Upper lobe of left lung (tissue), 6 donors: Measurements from ENCODE around the gene AXIN2. TPM values are rescaled to one million over a fixed set of nuclear protein-coding genes. Genes with fewer than 3 reads are reported as not detected.

Experiments used
- ATAC-seq, 2 donors: fragments of 200-7000 bp; cut with Tn5 transposase; one replicate each; pipeline ENCODE4 v1.9.1; 2022; ENCODE audit warnings: mild to moderate bottlenecking in 2 of 2, moderate library complexity in 2 of 2; ENCODE audit not compliant: low FRiP score in 2 of 2
- DNase-seq, 2 donors: peaks; one replicate each; pipeline ENCODE4 v3.0.0-alpha.2; 2019 to 2020
- H3K27ac ChIP-seq, 4 donors: fragments of 200-600 bp; sonication (generic); one replicate each; pipeline ENCODE4 v1.5.1; 2016 to 2019
- H3K27me3 ChIP-seq, 4 donors: fragments of 200-600 bp; sonication (generic); one replicate each; pipeline ENCODE4 v1.5.1; 2017 to 2019
- H3K36me3 ChIP-seq, 4 donors: fragments of 200-600 bp; sonication (generic); one replicate each; pipeline ENCODE4 v1.5.1; 2016 to 2019
- H3K4me1 ChIP-seq, 4 donors: fragments of 200-600 bp; sonication (generic); one replicate each; pipeline ENCODE4 v1.5.1; 2018 to 2019
- H3K4me3 ChIP-seq, 4 donors: fragments of 200-600 bp; sonication (generic); one replicate each; pipeline ENCODE4 v1.5.1; 2017 to 2019; ENCODE audit warnings: mild to moderate bottlenecking in 2 of 4, moderate library complexity in 1 of 4
- H3K9me3 ChIP-seq, 4 donors: fragments of 200-600 bp; sonication (generic); one replicate each; pipeline ENCODE4 v1.5.1; 2018 to 2019
- CTCF ChIP-seq, 6 experiments: fragments of 450-650 bp in 4 of 6; fragments of 200-600 bp in 2 of 6; sonication (generic) in 2 of 6; IDR thresholded peaks; one replicate each; pipeline ENCODE4 v1.5.1; 2016 to 2019; ENCODE audit warnings: antibody characterized with exemption in 6 of 6
- EP300 ChIP-seq, 4 donors: sonication (generic); formaldehyde crosslinking; IDR thresholded peaks; one replicate each; pipeline ENCODE4 v1.5.1; 2017; ENCODE audit warnings: antibody characterized with exemption in 4 of 4, control low read depth in 2 of 4
- POLR2A ChIP-seq, 4 donors: fragments of 450-650 bp; IDR thresholded peaks; one replicate each; pipeline ENCODE4 v1.5.1; 2016 to 2017; ENCODE audit warnings: antibody characterized with exemption in 4 of 4, mild to moderate bottlenecking in 2 of 4
- POLR2AphosphoS5 ChIP-seq, 2 donors: sonication (generic); formaldehyde crosslinking; IDR thresholded peaks; one replicate each; pipeline ENCODE4 v1.5.1; 2017; ENCODE audit warnings: antibody characterized with exemption in 2 of 2
- WGBS, 2 donors: methylation state at CpG; one replicate each; pipeline ENCODE4 v1.1.5; 2017 to 2018; 5-methylcytosine and 5-hydroxymethylcytosine counted together
- total RNA-seq, 6 donors: library from RNA; depleted of rRNA in 4 of 6; stranded (reverse); fragments of >200 nt in 4 of 6; gene quantifications; one replicate each; pipeline versions ENCODE4 v1.1.0 to v1.2.1, GENCODE V29; 2016 to 2021
- donor health status: DM: no; HTN: no; CAD: no; lungs with moderate emphysema.
- donor health status: DM: no; HTN: yes; CAD: no; lungs with severe emphysema.

AXIN2 gene
- total RNA-seq, 6 donors from 2014 or later, result 48.0 to 135 (median 68.9) TPM

- DNase-seq, result no peak
Measured at GRCh38 chr17:65533852-65534457, 27.5 kb downstream of the AXIN2 start.

GRCh38 chr17:65533056-65533745, 28.2 kb downstream of the AXIN2 start:
- Histone ChIP-seq H3K27ac (peak overlapping the region; percentile 67 to 82 (median 76)), H3K27me3 (no peaks in the 10 kb centered on the region), H3K4me1 (peaks cover 27 to 44% (median 37%) of the 10 kb centered on the region in 4 donors), H3K4me3 (no peak overlapping the region), H3K36me3 (peaks cover 18 to 87% (median 63%) of the 10 kb centered on the region in 4 donors), H3K9me3 (no peaks in the 10 kb centered on the region)
- TF ChIP-seq POLR2A (IDR thresholded peaks at IDR 0.05) (no peak), POLR2AphosphoS5 (IDR thresholded peaks at IDR 0.05) (no peak), CTCF (IDR thresholded peaks at IDR 0.05) (no peak), EP300 (IDR thresholded peaks at IDR 0.05) (no peak)
- ATAC-seq (no peak), DNase-seq (no peak)
- whole genome bisulfite sequencing, 2 donors, result 70 to 81% methylated on average over 11 to 13 of the region's 13 CpGs

More at GRCh38 chr17:65533852-65534457, 27.5 kb downstream of the AXIN2 start:
- Histone ChIP-seq H3K36me3 (peaks cover 18 to 85% (median 62%) of the 10 kb centered on the region in 4 donors), H3K4me3 (no peak overlapping the region), H3K27ac (peak overlapping the region; percentile 67 to 82 (median 76)), H3K4me1 (peaks cover 27 to 44% (median 37%) of the 10 kb centered on the region in 4 donors), H3K9me3 (no peaks in the 10 kb centered on the region), H3K27me3 (no peaks in the 10 kb centered on the region)
- 83 to 94% methylated on average over 9 of the region's 9 CpGs for WGBS, 2 donors
- TF ChIP-seq EP300 (IDR thresholded peaks at IDR 0.05), result no peak
- TF ChIP-seq POLR2A (IDR thresholded peaks at IDR 0.05), result no peak
- TF ChIP-seq CTCF (IDR thresholded peaks at IDR 0.05), result no peak
- no peak for TF ChIP-seq POLR2AphosphoS5 (IDR thresholded peaks at IDR 0.05)
- no peak for ATAC-seq

GRCh38 chr17:65532101-65532890, 29.2 kb downstream of the AXIN2 start:
- no peak for TF ChIP-seq POLR2A (IDR thresholded peaks at IDR 0.05)
- TF ChIP-seq POLR2AphosphoS5 (IDR thresholded peaks at IDR 0.05), result no peak
- no peak for TF ChIP-seq EP300 (IDR thresholded peaks at IDR 0.05)
- no peak for TF ChIP-seq CTCF (IDR thresholded peaks at IDR 0.05)
- Histone ChIP-seq H3K36me3 (peaks cover 10 to 85% (median 54%) of the 10 kb centered on the region in 4 donors), H3K27me3 (no peaks in the 10 kb centered on the region), H3K27ac (peak overlapping the region; percentile 67 to 82 (median 76)), H3K9me3 (no peaks in the 10 kb centered on the region), H3K4me1 (peaks cover 27 to 44% (median 37%) of the 10 kb centered on the region in 4 donors), H3K4me3 (no peak overlapping the region)
- DNase-seq, result no peak
- WGBS, 2 donors, result 64 to 70% methylated on average over 6 to 9 of the region's 9 CpGs
- ATAC-seq, result peak in 1 of 2 donors; percentile 9

GRCh38 chr17:65531256-65532100, 30.0 kb downstream of the AXIN2 start:
- 41 to 54% methylated on average over 16 of the region's 16 CpGs for WGBS, 2 donors
- H3K4me3 ChIP-seq, result no peak overlapping the region
- H3K4me1 ChIP-seq, result peaks cover 27 to 44% (median 37%) of the 10 kb centered on the region in 4 donors
- TF ChIP-seq POLR2A (IDR thresholded peaks at IDR 0.05) (no peak), POLR2AphosphoS5 (IDR thresholded peaks at IDR 0.05) (peak in 1 of 2 donors; percentile 33), CTCF (IDR thresholded peaks at IDR 0.05) (peak in 5 of 6 experiments; percentile 6 to 41 (median 26))
- no peaks in the 10 kb centered on the region for H3K9me3 ChIP-seq
- DNase-seq, result peak in 1 of 2 donors; percentile 67
- H3K36me3 ChIP-seq, result peaks cover 5 to 77% (median 46%) of the 10 kb centered on the region in 4 donors
- ATAC-seq, result peak; percentile 71 to 75
- no peaks in the 10 kb centered on the region for H3K27me3 ChIP-seq
- peak overlapping the region; percentile 67 to 82 (median 76) for H3K27ac ChIP-seq
